PC-9 (cell line): ENCODE results near the gene MIA. TPM values are rescaled to one million over a fixed set of nuclear protein-coding genes. Genes with fewer than 3 reads are reported as not detected.

Source experiments
- total RNA-seq: library from RNA; stranded (reverse); gene quantifications from 2 replicates; pipeline ENCODE4 v1.2.3, GENCODE V29; 2021

MIA gene
- total RNA-seq, 1 experiment from 2014 or later = 2.7 TPM

Other genes starting within 250 kb of the MIA start
- 90.1 and 93.7 TPM in 2 replicates for gene SHKBP1, start 198.6 kb upstream of the MIA start, total RNA-seq
- gene LTBP4, start 174.2 kb upstream of the MIA start, total RNA-seq = 163 and 203 TPM in 2 replicates
- 57.7 and 86.6 TPM in 2 replicates for gene NUMBL, start 84.9 kb upstream of the MIA start, total RNA-seq
- gene COQ8B, start 58.6 kb upstream of the MIA start, total RNA-seq = 57.7 and 66.6 TPM in 2 replicates
- 17.6 and 22.1 TPM in 2 replicates for gene ITPKC, start 58.4 kb upstream of the MIA start, total RNA-seq
- gene ACTMAP, start 25.0 kb upstream of the MIA start, total RNA-seq = 35.9 and 39.3 TPM in 2 replicates
- gene SNRPA, start 24.3 kb upstream of the MIA start, total RNA-seq = 119 and 147 TPM in 2 replicates
- 22.2 and 24.8 TPM in 2 replicates for gene RAB4B, start 2.7 kb downstream of the MIA start, total RNA-seq
- 78.4 and 78.5 TPM in 2 replicates for gene EGLN2, start 23.7 kb downstream of the MIA start, total RNA-seq
- gene CYP2A6, start 74.9 kb downstream of the MIA start, total RNA-seq = not detected in 2 replicates
- not detected in 2 replicates for gene CYP2A7, start 106.7 kb downstream of the MIA start, total RNA-seq
- not detected in 2 replicates for gene CYP2B6, start 215.8 kb downstream of the MIA start, total RNA-seq